ENCODE results near the gene RXRA.

RXRA gene

DNA sequence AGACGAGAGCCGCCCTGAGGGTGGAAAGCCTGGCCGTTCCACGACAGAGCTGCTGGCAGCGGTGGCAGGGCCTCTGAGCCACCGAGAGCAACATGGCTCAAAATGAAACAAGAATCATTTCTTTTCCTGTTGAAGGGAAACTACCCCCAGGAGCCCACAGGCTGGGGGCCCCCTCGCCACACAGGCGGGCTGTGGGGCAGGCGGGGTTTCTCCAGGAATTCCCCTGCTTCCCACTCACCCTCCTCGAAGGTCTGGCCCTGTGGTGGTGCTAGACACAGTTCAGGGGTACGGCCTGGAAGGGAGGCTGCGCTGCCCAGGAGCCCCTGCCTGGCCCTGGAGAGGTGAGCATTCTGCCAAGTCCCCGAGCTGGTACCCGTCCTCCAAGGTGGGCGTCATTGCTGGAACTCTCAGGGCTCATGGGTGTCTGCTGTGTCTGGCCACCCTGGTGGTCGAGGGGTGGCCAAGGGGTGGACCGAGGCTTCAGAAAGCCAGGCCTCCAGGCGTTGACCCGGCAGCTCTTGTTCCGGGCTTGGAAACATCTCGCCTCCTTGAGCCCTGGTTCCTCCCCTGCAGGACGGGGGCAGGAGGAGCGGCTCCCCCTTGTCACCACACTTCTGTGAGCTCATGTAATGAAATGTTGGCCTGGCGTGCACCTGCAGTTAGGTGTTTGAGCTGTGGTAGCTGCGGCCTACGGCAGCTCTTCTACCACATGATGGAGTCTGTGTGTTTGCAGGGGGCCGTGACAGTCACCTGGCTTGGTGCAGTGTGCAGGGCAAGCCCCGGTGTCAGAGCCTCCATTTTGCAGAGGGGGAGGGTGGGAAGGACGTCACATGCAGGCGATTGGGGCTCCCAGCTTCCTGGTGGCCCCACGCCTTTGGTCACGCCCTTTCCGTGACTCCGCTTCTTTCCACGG lies 65.3 kb downstream of the RXRA start:
- Histone ChIP-seq H3K27ac (replicated peaks) (no peak overlapping the region), H3K4me3 (replicated peaks; ENCODE audit: insufficient read depth, low read length) (no peak overlapping the region), H3K27me3 (ENCODE audit: insufficient read depth, poor library complexity, severe bottlenecking) (no peaks in the 10 kb centered on the region)
- DNase-seq (ENCODE audit: low read depth in 1 of 2, low spot score in 1 of 2): no peak
- TF ChIP-seq SPI1 (IDR thresholded peaks at IDR 0.05; ENCODE audit: borderline replicate concordance, low read depth) (no peak), GABPA (IDR thresholded peaks at IDR 0.05; ENCODE audit: low read depth) (no peak), POLR2AphosphoS5 (IDR thresholded peaks at IDR 0.05; ENCODE audit: low read depth) (no peak)
- TF ChIP-seq, protein P1, sequence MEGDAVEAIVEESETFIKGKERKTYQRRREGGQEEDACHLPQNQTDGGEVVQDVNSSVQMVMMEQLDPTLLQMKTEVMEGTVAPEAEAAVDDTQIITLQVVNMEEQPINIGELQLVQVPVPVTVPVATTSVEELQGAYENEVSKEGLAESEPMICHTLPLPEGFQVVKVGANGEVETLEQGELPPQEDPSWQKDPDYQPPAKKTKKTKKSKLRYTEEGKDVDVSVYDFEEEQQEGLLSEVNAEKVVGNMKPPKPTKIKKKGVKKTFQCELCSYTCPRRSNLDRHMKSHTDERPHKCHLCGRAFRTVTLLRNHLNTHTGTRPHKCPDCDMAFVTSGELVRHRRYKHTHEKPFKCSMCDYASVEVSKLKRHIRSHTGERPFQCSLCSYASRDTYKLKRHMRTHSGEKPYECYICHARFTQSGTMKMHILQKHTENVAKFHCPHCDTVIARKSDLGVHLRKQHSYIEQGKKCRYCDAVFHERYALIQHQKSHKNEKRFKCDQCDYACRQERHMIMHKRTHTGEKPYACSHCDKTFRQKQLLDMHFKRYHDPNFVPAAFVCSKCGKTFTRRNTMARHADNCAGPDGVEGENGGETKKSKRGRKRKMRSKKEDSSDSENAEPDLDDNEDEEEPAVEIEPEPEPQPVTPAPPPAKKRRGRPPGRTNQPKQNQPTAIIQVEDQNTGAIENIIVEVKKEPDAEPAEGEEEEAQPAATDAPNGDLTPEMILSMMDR (IDR thresholded peaks at IDR 0.05; ENCODE audit: insufficient read depth, low read length): no peak
- TF ChIP-seq, protein P2, sequence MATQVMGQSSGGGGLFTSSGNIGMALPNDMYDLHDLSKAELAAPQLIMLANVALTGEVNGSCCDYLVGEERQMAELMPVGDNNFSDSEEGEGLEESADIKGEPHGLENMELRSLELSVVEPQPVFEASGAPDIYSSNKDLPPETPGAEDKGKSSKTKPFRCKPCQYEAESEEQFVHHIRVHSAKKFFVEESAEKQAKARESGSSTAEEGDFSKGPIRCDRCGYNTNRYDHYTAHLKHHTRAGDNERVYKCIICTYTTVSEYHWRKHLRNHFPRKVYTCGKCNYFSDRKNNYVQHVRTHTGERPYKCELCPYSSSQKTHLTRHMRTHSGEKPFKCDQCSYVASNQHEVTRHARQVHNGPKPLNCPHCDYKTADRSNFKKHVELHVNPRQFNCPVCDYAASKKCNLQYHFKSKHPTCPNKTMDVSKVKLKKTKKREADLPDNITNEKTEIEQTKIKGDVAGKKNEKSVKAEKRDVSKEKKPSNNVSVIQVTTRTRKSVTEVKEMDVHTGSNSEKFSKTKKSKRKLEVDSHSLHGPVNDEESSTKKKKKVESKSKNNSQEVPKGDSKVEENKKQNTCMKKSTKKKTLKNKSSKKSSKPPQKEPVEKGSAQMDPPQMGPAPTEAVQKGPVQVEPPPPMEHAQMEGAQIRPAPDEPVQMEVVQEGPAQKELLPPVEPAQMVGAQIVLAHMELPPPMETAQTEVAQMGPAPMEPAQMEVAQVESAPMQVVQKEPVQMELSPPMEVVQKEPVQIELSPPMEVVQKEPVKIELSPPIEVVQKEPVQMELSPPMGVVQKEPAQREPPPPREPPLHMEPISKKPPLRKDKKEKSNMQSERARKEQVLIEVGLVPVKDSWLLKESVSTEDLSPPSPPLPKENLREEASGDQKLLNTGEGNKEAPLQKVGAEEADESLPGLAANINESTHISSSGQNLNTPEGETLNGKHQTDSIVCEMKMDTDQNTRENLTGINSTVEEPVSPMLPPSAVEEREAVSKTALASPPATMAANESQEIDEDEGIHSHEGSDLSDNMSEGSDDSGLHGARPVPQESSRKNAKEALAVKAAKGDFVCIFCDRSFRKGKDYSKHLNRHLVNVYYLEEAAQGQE (IDR thresholded peaks at IDR 0.05; ENCODE audit: insufficient replicate concordance, low read depth): no peak

DNA sequence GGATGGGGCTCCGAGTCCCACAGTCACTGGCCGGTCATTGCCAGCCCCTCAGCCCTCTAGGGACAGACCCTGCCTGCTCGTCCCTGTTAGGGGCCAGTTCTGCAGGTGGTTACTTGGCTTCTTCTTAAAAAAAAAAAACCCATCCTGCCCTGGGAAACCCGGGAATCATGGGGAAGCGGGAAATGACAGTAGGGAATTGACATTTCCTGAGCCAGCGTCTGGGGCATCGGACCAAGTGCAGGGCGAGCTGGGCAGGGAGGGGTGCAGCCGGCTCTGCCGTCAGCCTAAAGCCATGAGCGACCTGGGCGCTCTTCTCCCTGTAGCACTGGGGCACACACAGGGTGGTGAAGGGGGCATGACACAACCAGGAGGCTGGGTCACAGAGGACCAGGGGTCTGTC lies 66.6 kb downstream of the RXRA start:
- DNase-seq (ENCODE audit: low read depth in 1 of 2, low spot score in 1 of 2): no peak
- no peak for TF ChIP-seq POLR2AphosphoS5 (IDR thresholded peaks at IDR 0.05; ENCODE audit: low read depth)
- no peak for TF ChIP-seq GABPA (IDR thresholded peaks at IDR 0.05; ENCODE audit: low read depth)
- TF ChIP-seq, protein P2 (IDR thresholded peaks at IDR 0.05; ENCODE audit: insufficient replicate concordance, low read depth): no peak
- TF ChIP-seq SPI1 (IDR thresholded peaks at IDR 0.05; ENCODE audit: borderline replicate concordance, low read depth): no peak
- TF ChIP-seq, protein P1 (IDR thresholded peaks at IDR 0.05; ENCODE audit: insufficient read depth, low read length): no peak
- Histone ChIP-seq H3K27me3 (ENCODE audit: insufficient read depth, poor library complexity, severe bottlenecking) (no peaks in the 10 kb centered on the region), H3K27ac (replicated peaks) (no peak overlapping the region), H3K4me3 (replicated peaks; ENCODE audit: insufficient read depth, low read length) (no peak overlapping the region)

DNA sequence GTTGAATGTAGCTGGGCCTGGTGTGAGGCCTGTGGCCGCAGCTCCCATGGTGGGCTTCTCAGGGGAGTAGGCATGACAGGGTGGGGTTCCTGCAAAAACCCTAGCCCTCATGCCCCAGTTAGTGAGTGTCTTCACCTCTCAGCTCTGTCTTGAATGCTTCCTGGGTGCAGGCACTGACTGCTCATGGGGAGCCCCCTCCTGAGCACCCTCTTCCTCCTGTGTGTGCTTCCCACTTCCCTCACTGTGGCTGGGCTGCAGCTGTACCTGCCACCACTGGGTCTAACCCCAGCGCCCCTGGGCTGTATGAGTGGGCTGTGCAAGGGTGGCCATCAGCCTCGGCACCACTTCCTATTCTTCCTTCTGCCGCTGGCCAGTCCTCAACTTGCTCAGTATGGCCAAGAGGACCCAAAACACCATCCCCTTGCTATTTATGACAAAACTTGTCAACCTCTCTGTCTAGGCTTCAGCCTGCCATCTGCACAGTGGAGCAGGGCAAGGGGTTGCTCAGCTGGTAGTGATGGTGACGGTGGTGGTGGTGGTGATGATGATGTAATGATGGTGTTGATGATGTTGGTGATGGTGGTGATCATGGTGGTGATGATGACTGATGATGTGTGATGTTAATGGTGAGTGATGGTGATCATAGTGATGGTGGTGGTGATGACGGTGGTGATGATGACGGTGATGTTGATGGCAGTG lies 67.5 kb downstream of the RXRA start:
- TF ChIP-seq POLR2AphosphoS5 (IDR thresholded peaks at IDR 0.05; ENCODE audit: low read depth) (no peak), SPI1 (IDR thresholded peaks at IDR 0.05; ENCODE audit: borderline replicate concordance, low read depth) (no peak), GABPA (IDR thresholded peaks at IDR 0.05; ENCODE audit: low read depth) (no peak)
- TF ChIP-seq, protein P1 (IDR thresholded peaks at IDR 0.05; ENCODE audit: insufficient read depth, low read length): no peak
- TF ChIP-seq, protein P2 (IDR thresholded peaks at IDR 0.05; ENCODE audit: insufficient replicate concordance, low read depth): no peak
- H3K4me3 ChIP-seq (replicated peaks; ENCODE audit: insufficient read depth, low read length): no peak overlapping the region
- no peaks in the 10 kb centered on the region for H3K27me3 ChIP-seq (ENCODE audit: insufficient read depth, poor library complexity, severe bottlenecking)
- H3K27ac ChIP-seq (replicated peaks): no peak overlapping the region
- DNase-seq (ENCODE audit: low read depth in 1 of 2, low spot score in 1 of 2): no peak
